Glutamatergic neuron (in vitro differentiated cells): ENCODE measurements around the gene NAT14. TPM values are rescaled to one million over a fixed set of nuclear protein-coding genes. Genes with fewer than 3 reads are reported as not detected.

Experiments
- DNase-seq: peaks from one replicate; pipeline ENCODE4 v3.0.0; 2022
- H3K27ac Mint-ChIP-seq: one replicate; pipeline ENCODE4 v1.8.0; 2020; ENCODE audit warnings: mild to moderate bottlenecking, mixed read lengths, inconsistent platforms; ENCODE audit not compliant: unreplicated experiment
- H3K27me3 Mint-ChIP-seq: one replicate; pipeline ENCODE4 v1.8.0; 2020; ENCODE audit warnings: mild to moderate bottlenecking, moderate library complexity, mixed read lengths, inconsistent platforms; ENCODE audit not compliant: unreplicated experiment
- H3K36me3 Mint-ChIP-seq: one replicate; pipeline ENCODE4 v1.8.0; 2020; ENCODE audit warnings: mild to moderate bottlenecking, mixed read lengths, inconsistent platforms; ENCODE audit not compliant: unreplicated experiment
- H3K4me1 Mint-ChIP-seq: one replicate; pipeline ENCODE4 v1.8.0; 2020; ENCODE audit warnings: mild to moderate bottlenecking, low read depth, mixed read lengths, inconsistent platforms; ENCODE audit not compliant: unreplicated experiment
- H3K4me3 Mint-ChIP-seq: one replicate; pipeline ENCODE4 v1.8.0; 2020; ENCODE audit warnings: mild to moderate bottlenecking, mixed read lengths, inconsistent platforms; ENCODE audit not compliant: unreplicated experiment
- H3K9me3 Mint-ChIP-seq: one replicate; pipeline ENCODE4 v1.8.0; 2020; ENCODE audit warnings: mild to moderate bottlenecking, moderate library complexity, mixed read lengths, inconsistent platforms; ENCODE audit not compliant: unreplicated experiment
- long read RNA-seq: library from polyadenylated mRNA; unstranded; transcript quantifications from one replicate; pipeline ENCODE4 v2.0.0, GENCODE V29; 2020; ENCODE audit not compliant: unreplicated experiment
- total RNA-seq: library from RNA; stranded (reverse); fragmentation: NEBNext Ultra II Directional; extraction: Animal tissue kit (Norgen Biotek cat#: 25700); gene quantifications from one replicate; pipeline ENCODE4 v1.2.1, GENCODE V29; 2021; ENCODE audit not compliant: unreplicated experiment
- TF ChIP-seq, protein P1 (sequence below): fragments of 200-600 bp; sonication (generic); IDR thresholded peaks from one replicate; pipeline ENCODE4 v1.5.0; 2021; ENCODE audit not compliant: partially characterized antibody, unreplicated experiment

NAT14 gene, protein sequence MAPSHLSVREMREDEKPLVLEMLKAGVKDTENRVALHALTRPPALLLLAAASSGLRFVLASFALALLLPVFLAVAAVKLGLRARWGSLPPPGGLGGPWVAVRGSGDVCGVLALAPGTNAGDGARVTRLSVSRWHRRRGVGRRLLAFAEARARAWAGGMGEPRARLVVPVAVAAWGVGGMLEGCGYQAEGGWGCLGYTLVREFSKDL
- 125 TPM for total RNA-seq
- long read RNA-seq, partial matches to known transcripts, result 1 of 6 reads
- long read RNA-seq, other reads (novel, unspliced or antisense), result 3 of 6 reads

DNA sequence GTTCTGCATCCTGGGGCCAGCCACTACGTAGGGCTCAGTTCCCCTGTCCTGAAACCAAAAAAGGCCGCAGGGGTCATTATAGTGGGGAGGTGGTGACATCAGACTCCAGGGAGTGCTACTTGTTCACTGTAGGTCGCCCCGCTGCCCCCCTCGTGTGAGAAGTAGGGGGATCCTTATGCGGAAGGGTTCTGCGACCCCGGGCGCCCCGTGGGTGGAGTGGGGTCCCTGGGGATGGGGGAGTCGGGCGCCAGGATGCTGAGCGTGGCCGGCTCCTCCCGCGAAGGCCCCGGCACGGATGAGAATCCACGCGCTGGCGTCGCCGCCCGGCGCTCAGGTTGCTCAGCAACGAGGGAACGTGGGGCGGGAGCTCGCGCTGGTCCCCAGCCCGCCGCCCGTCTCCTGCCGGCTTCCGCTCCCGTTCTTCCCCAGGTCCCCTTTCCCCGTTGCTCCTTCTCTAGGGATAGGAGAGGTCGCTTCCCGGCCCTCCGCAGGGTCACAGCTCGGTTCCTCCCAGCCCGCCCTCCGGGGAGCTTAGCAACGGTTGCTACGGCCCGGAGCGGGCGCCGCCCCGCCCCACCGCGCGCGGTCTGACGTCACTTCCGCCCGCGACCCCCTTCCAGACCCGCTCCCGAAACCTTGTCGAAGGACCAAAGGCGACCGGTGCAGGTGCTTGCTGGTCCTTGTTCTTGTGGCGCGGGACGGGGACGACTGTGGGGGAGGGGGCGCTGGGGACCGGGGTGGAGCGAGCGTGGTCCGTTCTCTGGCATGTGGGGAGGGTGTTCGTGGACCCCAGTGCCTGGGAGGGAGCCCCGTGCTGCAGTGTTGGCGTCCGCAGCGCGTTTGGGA, at the start of gene NAT14:
Gene NAT14, plus strand, starts transcription at position 596 of the 846 bp plus-strand sequence. CDS start 521 bp downstream, outside the sequence.
- H3K27me3 Mint-ChIP-seq, result peaks cover 17% of the 10 kb centered on the region
- H3K4me1 Mint-ChIP-seq, result peaks cover 14% of the 10 kb centered on the region

DNA sequence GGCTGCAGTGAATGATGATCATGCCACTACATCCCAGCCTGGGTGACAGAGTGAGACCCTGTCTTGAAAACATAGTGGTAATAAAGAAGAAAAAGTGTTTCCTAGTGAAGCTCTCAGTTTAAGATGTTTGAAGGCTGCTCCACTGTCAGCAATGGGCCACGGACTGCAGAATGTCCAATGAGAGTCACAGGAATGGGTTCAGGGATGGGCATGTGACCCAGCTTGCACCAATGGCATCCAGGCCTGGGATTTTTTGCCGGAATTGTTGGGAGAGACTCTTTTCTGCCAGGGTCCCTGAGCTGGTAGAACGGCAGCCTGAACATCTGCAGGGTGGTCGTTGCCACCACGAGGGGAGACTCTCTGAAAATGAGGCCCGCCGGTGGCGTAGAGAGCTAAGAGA, 48.1 kb upstream of the NAT14 start:
- Mint-ChIP-seq H3K36me3 (peaks cover 17% of the 10 kb centered on the region), H3K4me3 (no peak overlapping the region), H3K27me3 (peaks cover 23% of the 10 kb centered on the region), H3K27ac (no peak overlapping the region), H3K4me1 (peaks cover 10% of the 10 kb centered on the region), H3K9me3 (peaks cover 12% of the 10 kb centered on the region)
- TF ChIP-seq, protein P1, sequence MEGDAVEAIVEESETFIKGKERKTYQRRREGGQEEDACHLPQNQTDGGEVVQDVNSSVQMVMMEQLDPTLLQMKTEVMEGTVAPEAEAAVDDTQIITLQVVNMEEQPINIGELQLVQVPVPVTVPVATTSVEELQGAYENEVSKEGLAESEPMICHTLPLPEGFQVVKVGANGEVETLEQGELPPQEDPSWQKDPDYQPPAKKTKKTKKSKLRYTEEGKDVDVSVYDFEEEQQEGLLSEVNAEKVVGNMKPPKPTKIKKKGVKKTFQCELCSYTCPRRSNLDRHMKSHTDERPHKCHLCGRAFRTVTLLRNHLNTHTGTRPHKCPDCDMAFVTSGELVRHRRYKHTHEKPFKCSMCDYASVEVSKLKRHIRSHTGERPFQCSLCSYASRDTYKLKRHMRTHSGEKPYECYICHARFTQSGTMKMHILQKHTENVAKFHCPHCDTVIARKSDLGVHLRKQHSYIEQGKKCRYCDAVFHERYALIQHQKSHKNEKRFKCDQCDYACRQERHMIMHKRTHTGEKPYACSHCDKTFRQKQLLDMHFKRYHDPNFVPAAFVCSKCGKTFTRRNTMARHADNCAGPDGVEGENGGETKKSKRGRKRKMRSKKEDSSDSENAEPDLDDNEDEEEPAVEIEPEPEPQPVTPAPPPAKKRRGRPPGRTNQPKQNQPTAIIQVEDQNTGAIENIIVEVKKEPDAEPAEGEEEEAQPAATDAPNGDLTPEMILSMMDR, result no peak
- DNase-seq, result no peak

More for the DNA sequence above, at the start of gene NAT14:
- Mint-ChIP-seq H3K36me3 (no peaks in the 10 kb centered on the region), H3K4me3 (peak within 1 kb of the TSS; percentile 92), H3K9me3 (peaks cover 10% of the 10 kb centered on the region), H3K27ac (peak within 1 kb of the TSS; percentile 94)
- TF ChIP-seq, protein P1, result no peak
- peak; percentile 92 for DNase-seq

DNA sequence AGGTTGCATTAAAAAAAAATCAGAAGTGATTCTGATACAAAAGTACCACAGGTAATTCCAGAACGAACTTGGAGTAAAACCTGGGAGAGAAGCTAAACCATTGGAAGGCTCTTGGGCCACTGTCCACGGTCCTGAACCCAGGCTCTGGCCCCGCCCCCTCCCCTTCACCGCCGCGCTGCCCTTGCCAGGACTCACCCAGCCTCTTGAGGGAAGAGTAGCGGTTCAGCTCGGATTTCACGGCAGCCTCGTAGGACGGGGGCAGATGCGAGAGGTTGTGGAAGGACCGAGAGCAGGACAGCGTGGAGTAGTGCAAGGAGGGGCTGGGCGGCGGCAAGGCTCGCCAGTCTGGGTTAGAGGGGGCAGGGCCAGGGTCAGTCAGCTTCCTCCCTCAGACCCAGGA, 47.6 kb upstream of the NAT14 start:
- TF ChIP-seq, protein P1, result no peak
- Mint-ChIP-seq H3K9me3 (peaks cover 12% of the 10 kb centered on the region), H3K4me1 (peaks cover 10% of the 10 kb centered on the region), H3K4me3 (no peak overlapping the region), H3K27ac (no peak overlapping the region), H3K27me3 (peaks cover 23% of the 10 kb centered on the region), H3K36me3 (peaks cover 17% of the 10 kb centered on the region)
- peak; percentile 60 for DNase-seq

DNA sequence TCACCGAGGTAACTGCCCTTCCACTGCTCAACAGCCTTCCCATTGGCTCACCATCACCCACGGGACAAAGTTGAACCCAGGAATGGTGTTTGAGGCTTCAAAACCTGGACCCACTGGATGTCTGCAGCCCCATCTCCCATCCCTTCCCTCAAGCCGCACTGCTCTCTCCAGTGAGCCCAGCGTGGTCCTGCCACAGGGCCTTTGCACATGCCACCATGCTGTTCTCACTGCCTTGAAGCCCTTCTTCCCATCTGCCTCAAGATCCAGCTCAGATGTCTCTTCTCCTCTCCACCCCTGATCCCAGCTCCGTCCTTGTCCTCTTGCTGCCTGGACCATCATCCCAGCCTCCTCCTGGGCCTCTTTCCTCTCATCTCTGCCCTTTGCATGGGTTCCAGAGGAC, 45.9 kb upstream of the NAT14 start:
- peak overlapping the region; percentile 38 for H3K4me3 Mint-ChIP-seq
- H3K27me3 Mint-ChIP-seq, result peaks cover 31% of the 10 kb centered on the region
- H3K36me3 Mint-ChIP-seq, result peaks cover 17% of the 10 kb centered on the region
- no peak overlapping the region for H3K27ac Mint-ChIP-seq
- TF ChIP-seq, protein P1, result no peak
- peaks cover 10% of the 10 kb centered on the region for H3K4me1 Mint-ChIP-seq
- H3K9me3 Mint-ChIP-seq, result peaks cover 12% of the 10 kb centered on the region
- DNase-seq, result no peak
